GM12878 (cell line): Measurements from ENCODE around the gene CKMT2. TPM values are rescaled to one million over a fixed set of nuclear protein-coding genes. Genes with fewer than 3 reads are reported as not detected.
"Not testable (repeated sequence)": the region's sequence is repeated elsewhere in the genome, so short reads cannot be mapped to it uniquely, and the experiment has no call there.

ENCODE experiments used
- ATAC-seq: fragments of 200-7000 bp; cut with Tn5 transposase; 3 replicates; pipeline ENCODE4 v1.9.1; 2020; ENCODE audit warnings: mild to moderate bottlenecking, moderate library complexity
- BruUV-seq: library from RNA; stranded (reverse); fragments of 400-500 nt; replicated peaks from 2 replicates; lab custom pipeline; 2021; lab: Mats Ljungman, UMichigan
- CTCF ChIA-PET: fragments of 300-600 bp; sonication (Branson Sonifier 250); formaldehyde crosslinking; extraction: SDS; loops from one replicate; lab custom pipeline; 2021; ENCODE audit warnings: inconsistent platforms; lab: Yijun Ruan, JAX
- POLR2A ChIA-PET: fragments of 350-600 bp; formaldehyde crosslinking; extraction: SDS; loops from one replicate; lab custom pipeline; 2021; ENCODE audit warnings: inconsistent platforms; lab: Charles Lee
- RAD21 ChIA-PET: fragments of 300-600 bp; sonication (Branson Sonifier 250); formaldehyde crosslinking; loops from one replicate; lab custom pipeline; 2023; ENCODE audit warnings: antibody characterized with exemption; ENCODE audit not compliant: unreplicated experiment; lab: Charles Lee
- SMC1A ChIA-PET: fragments of 300-600 bp; sonication (Branson Sonifier 250); formaldehyde crosslinking; loops from one replicate; lab custom pipeline; 2023; ENCODE audit not compliant: unreplicated experiment, uncharacterized antibody; lab: Charles Lee
- DNase-seq: peaks from one replicate; pipeline ENCODE4 v3.0.0-alpha.2; 2011; ENCODE audit warnings: low read depth, low spot score
- FAIRE-seq: peaks from 3 replicates; lab custom pipeline; 2011; peaks lifted over from hg19 to GRCh38; lab: Jason Lieb, UNC
- H2AFZ ChIP-seq: 2 replicates; pipeline ENCODE4 v1.6.0; 2011; ENCODE audit warnings: low read depth, low read length, control low read depth; ENCODE audit not compliant: control insufficient read depth
- H3K27ac ChIP-seq: 2 replicates; pipeline ENCODE4 v1.5.1; 2011; ENCODE audit warnings: control low read depth; ENCODE audit not compliant: control insufficient read depth, insufficient read depth
- H3K27me3 ChIP-seq, 2 experiments: replicated peaks in 1 of 2; 2 replicates each; pipeline versions ENCODE4 v1.6.0 to v1.6.1; 2011; ENCODE audit warnings: low read length in 1 of 2; ENCODE audit not compliant: control insufficient read depth in 2 of 2, insufficient read depth in 2 of 2
- H3K36me3 ChIP-seq, 2 experiments: 2 replicates each; pipeline ENCODE4 v1.5.1; 2011; ENCODE audit warnings: low read length in 1 of 2; ENCODE audit not compliant: control insufficient read depth in 2 of 2, insufficient read depth in 2 of 2
- H3K4me1 ChIP-seq: 2 replicates; pipeline ENCODE4 v1.6.1; 2011; ENCODE audit warnings: mild to moderate bottlenecking, low read length, moderate library complexity, mixed read lengths; ENCODE audit not compliant: control insufficient read depth, insufficient read depth
- H3K4me2 ChIP-seq: 2 replicates; pipeline ENCODE4 v1.6.0; 2011; ENCODE audit warnings: control low read depth; ENCODE audit not compliant: control insufficient read depth, insufficient read depth
- H3K4me3 ChIP-seq: fragments of 200-600 bp; sonication (generic); 2 replicates; pipeline ENCODE4 v1.5.1; 2016
- H3K79me2 ChIP-seq: 2 replicates; pipeline ENCODE4 v1.6.0; 2011; ENCODE audit warnings: low read length; ENCODE audit not compliant: control insufficient read depth, insufficient read depth
- H3K9ac ChIP-seq: 2 replicates; pipeline ENCODE4 v1.8.0; 2011; ENCODE audit warnings: low read length, control low read depth, mixed read lengths; ENCODE audit not compliant: control insufficient read depth, insufficient read depth
- H3K9me3 ChIP-seq: replicated peaks from 3 replicates; pipeline ENCODE4 v1.5.1; 2011; ENCODE audit warnings: mild to moderate bottlenecking, low read length; ENCODE audit not compliant: control insufficient read depth, insufficient read depth
- H4K20me1 ChIP-seq: 2 replicates; pipeline ENCODE4 v1.6.0; 2011; ENCODE audit not compliant: control insufficient read depth, insufficient read depth
- FOXK2 ChIP-seq: fragments of 450-650 bp; IDR thresholded peaks from 2 replicates; pipeline ENCODE4 v1.6.1; 2017; ENCODE audit warnings: mild to moderate bottlenecking, moderate library complexity
- PAX8 ChIP-seq: fragments of 450-650 bp; IDR thresholded peaks from 2 replicates; pipeline ENCODE4 v1.6.1; 2017; ENCODE audit warnings: mild to moderate bottlenecking, moderate library complexity
- SIN3A ChIP-seq: IDR thresholded peaks from 2 replicates; pipeline ENCODE4 v1.6.1; 2012; ENCODE audit warnings: low read depth, low read length, improper control_type of control experiment
- STAT1 ChIP-seq: fragments of 450-650 bp; conservative IDR thresholded peaks from 2 replicates; pipeline ENCODE4 v1.6.1; 2014; ENCODE audit warnings: antibody characterized with exemption, mild to moderate bottlenecking
- ZNF207 ChIP-seq: fragments of 450-650 bp; IDR thresholded peaks from 2 replicates; pipeline ENCODE4 v1.6.1; 2014; ENCODE audit warnings: antibody characterized with exemption, mild to moderate bottlenecking, borderline replicate concordance
- ZNF687 ChIP-seq: fragments of 450-650 bp; IDR thresholded peaks from 2 replicates; pipeline ENCODE4 v1.6.1; 2017; ENCODE audit warnings: mild to moderate bottlenecking, moderate library complexity
- WGBS: methylation state at CpG from one replicate; pipeline ENCODE4 v1.1.6; 2016; ENCODE audit warnings: low lambda C conversion rate; ENCODE audit not compliant: insufficient replicate concordance, insufficient coverage; ENCODE audit errors: missing lambda C conversion rate; 5-methylcytosine and 5-hydroxymethylcytosine counted together
- in situ Hi-C: fragments of 300-500 bp; cut with MboI; formaldehyde crosslinking; loops from 9 replicates; pipeline ENCODE4 v1.14.3; 2018; ENCODE audit warnings: mixed read lengths
- intact Hi-C: fragments of 100-400 bp; cut with micrococcal nuclease; formaldehyde crosslinking; loops from one replicate; pipeline ENCODE4 v1.14.2; 2022; ENCODE audit not compliant: unreplicated experiment
- polyA plus RNA-seq, 11 experiments: library from polyadenylated mRNA; depleted of rRNA in 4 of 11; unstranded in 6 of 11; stranded (reverse) in 5 of 11; fragments of >200 nt; fragmentation: Nextera tagmentation in 4 of 11; fragmentation: Illumina TruSeq in 1 of 11; extraction: Ambion mirVana in 4 of 11; extraction: Trizol in 1 of 11; gene quantifications; 1 replicate in 1 of 11; 2 replicates in 10 of 11; pipeline versions ENCODE4 v1.2.1 to v1.2.3, GENCODE V29; 2011 to 2016; ENCODE audit warnings: inconsistent platforms in 2 of 11, missing spikeins in 2 of 11, low read depth in 1 of 11
- total RNA-seq, 4 experiments: library from RNA; depleted of rRNA in 3 of 4; stranded (reverse); fragments of >200 nt in 3 of 4; fragmentation: Illumina TruSeq in 1 of 4; extraction: Trizol in 1 of 4; gene quantifications; 2 replicates each; pipeline versions ENCODE4 v1.2.1 to v1.2.3, GENCODE V29; 2013 to 2021

CKMT2 gene
- total and polyA plus RNA-seq, 10 of the 15 experiments (the other 5 are each of a cell fraction or from before 2014, with no cell fraction given): 0.70 to 1.2 TPM; not detected in 8

- BruUV-seq: no TSS peak
- ChIA-PET POLR2A (no interaction called here), RAD21 (no interaction called here), CTCF (no interaction called here), SMC1A (interaction anchor here (0.6 kb wide), 1 partner anchor 13 kb away, joined by 3 read pairs; no protein-coding TSS in a partner anchor)
- TF ChIP-seq STAT1 (no peak), SIN3A (no peak), ZNF207 (no peak), ZNF687 (no peak), FOXK2 (no peak), PAX8 (no peak)
- no peaks in the 10 kb centered on the region for H3K4me1 ChIP-seq
- no peak overlapping the region for H3K9ac ChIP-seq
- FAIRE-seq (no peak), DNase-seq (no peak), ATAC-seq (no peak)
- H3K4me2 ChIP-seq: no peak overlapping the region
- no peak overlapping the region for H2AFZ ChIP-seq
- no peak overlapping the region for H3K27ac ChIP-seq
- in situ Hi-C loops (no loop called here), intact Hi-C loops (no loop called here)
- H3K9me3 ChIP-seq: no peaks in the 10 kb centered on the region
- H3K36me3 ChIP-seq: no peaks in the 10 kb centered on the region
- WGBS: 100% methylated on average over 1 of the region's 1 CpG
- no peak overlapping the region for H3K4me3 ChIP-seq
- no peaks in the 10 kb centered on the region for H4K20me1 ChIP-seq
- H3K27me3 ChIP-seq: no peaks in the 10 kb centered on the region
- no peaks in the 10 kb centered on the region for H3K79me2 ChIP-seq
These were observed 23.6 kb downstream of the CKMT2 start for GRCh38 chr5:81256766-81257165.

- ATAC-seq, H3K79me2 ChIP-seq, H4K20me1 ChIP-seq, H3K27me3 ChIP-seq, POLR2A ChIA-PET, in situ Hi-C loops, H2AFZ ChIP-seq, H3K4me2 ChIP-seq, BruUV-seq, FAIRE-seq, H3K4me3 ChIP-seq, H3K9me3 ChIP-seq, H3K4me1 ChIP-seq, RAD21 ChIA-PET, DNase-seq, H3K27ac ChIP-seq, intact Hi-C loops, SMC1A ChIA-PET, H3K9ac ChIP-seq, H3K36me3 ChIP-seq, CTCF ChIA-PET: not testable (repeated sequence)
- WGBS: 100% methylated on average over 1 of the region's 1 CpG
These were observed 29.7 kb downstream of the CKMT2 start for GRCh38 chr5:81262796-81263195.
